GM18508 (cell line): Measurements from ENCODE around the gene ERFL.
"Not testable (repeated sequence)": the region's sequence is repeated elsewhere in the genome, so short reads cannot be mapped to it uniquely, and the experiment has no call there.

Experiments
- ATAC-seq: cut with Tn5 transposase; IDR thresholded peaks from one replicate; pipeline ENCODE4 v1.9.1; 2021; ENCODE audit warnings: moderate number of reproducible peaks; ENCODE audit not compliant: insufficient read depth, unreplicated experiment

The ERFL gene

DNA sequence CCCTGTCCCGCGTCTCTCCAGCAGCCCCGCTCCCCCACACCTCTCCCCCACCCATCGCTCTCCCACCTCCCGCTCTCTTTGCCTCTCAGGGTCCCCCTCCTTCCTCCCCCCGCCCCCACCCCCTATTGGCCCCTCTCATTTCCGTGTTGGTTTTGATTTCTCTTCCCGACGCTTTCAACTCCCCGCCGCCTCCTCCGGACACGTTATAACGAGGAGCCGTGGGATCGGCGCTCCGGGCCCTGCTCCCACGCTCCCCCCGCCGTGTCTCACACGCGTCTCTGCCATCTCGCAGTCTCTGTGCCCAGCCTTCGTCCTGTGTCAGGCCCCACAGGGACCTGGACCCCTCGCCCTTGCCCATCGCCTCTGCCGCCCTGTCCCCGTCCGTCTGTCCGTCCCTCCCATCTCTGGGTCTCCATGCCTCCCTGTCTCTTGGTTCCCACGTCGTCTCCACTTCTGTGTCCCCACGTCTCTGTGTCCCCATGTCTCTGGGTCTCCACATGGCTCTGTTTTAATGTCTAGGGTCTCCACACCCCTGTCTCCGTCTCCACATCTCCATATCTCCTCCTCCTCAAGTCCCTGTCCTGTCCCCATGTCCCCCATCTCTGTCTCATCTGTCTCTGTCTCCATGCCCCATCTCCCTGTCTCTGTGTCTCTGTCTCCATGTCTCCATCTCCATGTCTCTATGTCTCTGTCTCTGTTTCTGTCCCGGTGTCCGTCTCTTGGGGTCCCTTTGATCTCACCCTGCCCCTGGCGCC, 13.1 kb downstream of the ERFL start:
- no peak for ATAC-seq

DNA sequence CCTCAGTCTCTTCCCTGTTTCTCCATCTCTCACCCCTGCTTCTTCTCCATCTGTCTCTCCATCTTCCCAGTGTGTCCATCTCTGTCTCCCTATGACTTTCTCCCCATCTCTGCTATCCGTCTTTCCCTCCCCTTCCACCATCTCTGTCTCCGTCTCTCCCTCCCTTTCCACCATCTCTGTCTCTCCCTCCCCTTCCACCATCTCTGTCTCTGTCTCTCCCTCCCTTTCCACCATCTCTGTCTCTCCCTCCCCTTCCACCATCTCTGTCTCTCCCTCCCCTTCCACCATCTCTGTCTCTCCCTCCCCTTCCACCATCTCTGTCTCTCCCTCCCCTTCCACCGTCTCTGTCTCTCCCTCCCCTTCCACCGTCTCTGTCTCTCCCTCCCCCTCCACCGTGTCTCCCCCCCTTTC, 13.8 kb downstream of the ERFL start:
- ATAC-seq, result not testable (repeated sequence)

DNA sequence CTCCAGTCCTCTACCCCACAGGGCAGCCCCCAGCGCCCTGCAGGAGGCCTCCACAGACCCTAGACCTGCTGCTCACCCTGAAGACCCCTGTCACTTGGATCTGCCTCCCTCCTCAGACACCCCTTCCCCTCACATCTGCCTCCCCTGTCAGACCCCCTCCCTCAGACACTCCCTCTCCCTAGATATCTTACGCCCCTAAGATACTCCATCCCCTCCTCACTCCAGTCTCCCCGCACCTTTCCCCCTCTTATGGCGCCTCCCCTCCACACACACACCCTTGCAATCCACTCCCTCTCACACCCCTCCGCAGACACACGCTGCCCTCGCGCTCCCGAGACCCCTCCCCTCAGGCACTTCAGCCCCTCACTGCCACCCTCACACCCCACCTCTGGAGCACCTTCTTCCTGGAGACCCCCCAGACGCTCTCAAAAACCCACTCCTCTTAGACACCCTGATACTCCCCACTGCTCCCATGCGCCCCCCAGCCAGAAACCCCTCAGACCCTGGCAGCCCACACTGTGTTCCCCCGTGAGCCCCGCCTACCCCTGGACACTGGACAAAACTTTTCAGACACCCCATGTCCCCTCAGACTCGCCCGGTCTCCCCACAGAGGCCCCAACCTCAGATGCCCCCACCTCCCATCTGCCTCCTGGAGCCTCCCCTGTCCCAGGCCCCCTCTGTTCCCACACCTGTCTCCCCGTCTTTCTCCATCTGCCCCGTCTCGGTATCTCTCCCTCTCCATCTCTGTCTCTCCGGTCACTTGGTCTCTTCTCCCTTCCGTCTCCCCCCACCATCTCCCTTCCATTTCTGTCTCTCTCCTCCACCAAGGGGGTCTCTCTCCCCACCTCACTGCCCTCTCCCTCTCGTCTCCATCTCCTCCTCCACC, 14.5 kb downstream of the ERFL start:
- ATAC-seq, result no peak

DNA sequence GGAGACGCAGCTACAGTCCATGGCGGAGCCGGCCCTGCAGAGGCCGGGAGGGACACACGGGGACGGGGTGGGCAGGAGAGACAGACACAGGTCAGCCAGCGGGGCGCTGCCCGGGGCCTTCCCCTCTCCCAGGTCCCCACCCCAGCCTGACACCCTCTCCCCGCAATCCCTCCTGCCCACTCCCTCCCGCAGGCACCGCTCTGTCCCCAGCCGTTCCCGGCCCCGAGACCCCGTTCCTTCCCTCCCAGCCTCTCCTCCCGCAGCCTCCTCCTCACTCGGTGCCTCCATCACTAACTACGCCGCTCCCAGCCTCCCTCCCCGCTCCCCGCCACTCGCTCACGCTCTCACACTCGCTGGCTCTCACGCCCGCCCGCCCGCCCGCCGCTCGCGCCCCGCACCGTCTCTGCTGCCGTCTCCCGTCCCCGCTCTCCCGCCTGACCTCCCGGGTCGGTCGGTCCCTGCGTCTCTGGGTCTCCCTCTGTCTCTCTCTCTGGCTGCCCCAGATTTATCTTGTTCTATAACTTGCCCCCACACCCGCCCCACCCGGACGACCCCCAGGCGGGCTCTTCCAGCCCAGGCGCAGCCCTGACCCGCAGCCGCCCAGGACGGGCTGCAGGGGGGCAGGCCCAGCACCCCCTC, 15.2 kb downstream of the ERFL start:
- ATAC-seq, result no peak

DNA sequence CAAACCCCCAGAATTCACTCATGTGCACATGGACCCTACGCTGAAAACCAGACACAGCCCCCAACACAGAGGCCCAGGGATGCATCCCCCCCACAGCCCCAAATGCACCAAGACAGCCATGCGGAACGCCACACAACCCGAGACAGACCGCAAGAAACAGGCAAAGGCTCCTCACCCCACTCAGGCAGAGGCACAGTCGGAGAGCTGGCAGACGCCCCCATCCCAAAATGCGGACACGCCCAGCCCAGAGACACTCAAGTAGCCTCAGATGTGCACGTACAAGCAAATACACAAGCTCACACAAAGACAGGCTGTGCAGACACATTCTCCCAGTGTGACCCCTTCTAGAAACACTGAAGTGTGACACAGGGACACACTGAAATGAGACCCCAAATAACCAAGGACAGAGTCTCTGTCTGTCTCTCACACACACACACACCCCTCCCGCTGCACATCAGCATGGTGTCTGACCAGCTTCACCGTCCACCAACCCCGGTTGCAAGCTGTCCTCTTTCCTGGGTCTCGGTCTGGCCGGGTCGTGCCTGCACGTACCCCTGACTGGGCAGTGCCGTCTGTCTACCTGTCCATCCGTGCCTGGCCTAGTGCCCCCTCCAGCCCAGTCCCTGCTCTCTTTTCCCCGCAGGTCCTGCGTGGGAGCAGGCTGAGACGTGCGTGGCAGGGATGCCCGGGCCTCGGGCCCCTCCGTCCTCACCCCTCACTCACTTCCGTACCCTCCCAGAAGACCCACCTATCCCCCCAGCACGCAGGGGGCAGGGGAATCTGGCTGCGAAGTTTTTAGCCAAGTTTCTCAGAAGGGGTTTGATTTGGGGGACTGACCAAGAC, 16.1 kb downstream of the ERFL start:
- ATAC-seq, result no peak

DNA sequence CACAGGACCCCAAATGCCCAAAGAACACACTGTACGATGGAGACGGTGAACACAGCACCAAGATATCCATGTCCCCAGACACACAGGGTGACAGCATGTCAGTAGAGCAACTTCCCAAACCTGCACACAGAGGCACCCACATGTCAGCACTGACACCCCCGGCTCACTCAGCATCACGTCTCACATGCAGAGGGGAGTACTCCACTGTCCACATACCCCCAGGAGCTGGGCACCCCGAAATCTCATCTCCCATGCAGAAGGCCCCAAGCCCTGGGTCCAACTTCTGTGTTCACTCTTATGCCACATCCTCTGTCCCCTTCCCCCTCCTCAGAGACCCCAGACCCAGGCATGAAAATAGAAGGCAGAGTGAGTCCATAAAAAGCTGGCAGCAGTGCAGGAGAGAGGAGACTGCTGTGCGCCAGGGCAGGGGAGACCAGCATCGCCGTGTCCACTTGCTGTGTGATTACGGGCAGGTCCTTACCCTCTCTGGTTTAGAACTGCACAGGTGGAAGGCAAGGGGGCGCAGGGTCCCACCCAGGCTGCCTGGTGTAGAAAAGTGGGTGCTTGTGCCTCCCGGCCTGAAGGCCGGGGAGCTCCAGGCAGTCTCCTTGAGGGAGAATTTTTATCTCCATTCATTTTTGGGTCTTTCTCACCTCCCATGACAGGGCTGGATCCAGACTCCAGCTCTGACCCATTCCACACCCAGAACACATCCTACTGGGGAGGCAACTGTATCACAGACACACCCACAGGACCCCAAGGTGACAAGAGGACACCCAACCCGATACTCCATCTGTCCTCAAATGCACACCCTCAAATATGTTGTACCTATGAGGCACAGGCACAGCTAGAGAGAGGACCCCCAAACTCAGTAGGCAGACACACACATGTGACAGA, 17.0 kb downstream of the ERFL start:
- no peak for ATAC-seq

DNA sequence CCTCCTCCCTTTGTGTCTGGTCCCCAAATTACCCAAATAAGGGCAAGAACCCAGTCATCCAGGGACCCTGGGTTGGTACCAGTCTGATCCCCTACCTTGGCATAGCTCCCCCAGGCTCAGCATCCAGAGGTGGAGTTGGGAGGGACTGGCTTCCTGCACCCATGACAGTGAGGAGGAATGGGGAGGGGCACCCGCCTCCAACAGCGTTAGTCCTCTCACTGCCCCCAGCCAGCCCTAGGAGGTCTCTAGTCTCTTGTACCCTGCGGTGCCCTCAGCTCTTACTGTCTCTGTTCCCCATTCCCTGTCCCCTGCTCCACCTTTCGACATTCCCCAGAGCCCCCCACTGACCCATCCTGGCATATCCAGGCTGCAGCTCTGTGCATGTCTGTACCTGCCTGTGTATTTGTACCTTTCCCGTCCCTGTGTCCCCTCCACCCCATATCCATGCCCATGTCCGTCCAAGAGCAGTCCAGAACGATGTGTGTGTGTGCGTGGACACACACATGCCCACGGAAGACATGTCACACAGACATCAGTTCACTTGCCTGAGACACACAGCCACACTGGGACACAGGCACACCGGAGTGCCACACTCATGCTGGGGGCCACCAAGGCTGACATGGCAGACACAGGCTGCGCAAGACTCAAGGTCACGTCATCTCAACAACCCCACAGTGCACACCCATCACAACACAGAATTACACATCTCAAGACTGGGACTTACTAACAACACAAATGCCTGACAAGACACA, 17.8 kb downstream of the ERFL start:
- ATAC-seq, result no peak

DNA sequence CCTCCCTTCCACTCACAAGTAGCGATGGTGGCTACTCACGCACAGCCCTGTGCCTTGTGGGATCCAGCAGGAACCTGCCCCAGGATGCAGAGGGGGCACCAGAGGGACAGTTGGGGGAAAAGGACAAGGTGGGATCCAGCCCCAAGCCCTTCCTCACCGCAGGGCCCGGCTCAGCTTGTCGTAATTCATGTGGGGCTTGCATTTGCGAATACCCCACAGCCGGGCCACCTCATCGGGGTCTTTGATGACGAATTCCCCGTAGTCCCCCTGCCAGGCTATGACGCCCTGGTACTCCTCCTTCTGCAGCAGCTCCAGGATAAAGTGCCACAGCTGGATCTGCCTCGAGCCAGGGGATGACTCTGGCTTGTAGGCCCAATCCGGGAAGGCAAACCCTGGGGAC, 18.5 kb downstream of the ERFL start:
- no peak for ATAC-seq

DNA sequence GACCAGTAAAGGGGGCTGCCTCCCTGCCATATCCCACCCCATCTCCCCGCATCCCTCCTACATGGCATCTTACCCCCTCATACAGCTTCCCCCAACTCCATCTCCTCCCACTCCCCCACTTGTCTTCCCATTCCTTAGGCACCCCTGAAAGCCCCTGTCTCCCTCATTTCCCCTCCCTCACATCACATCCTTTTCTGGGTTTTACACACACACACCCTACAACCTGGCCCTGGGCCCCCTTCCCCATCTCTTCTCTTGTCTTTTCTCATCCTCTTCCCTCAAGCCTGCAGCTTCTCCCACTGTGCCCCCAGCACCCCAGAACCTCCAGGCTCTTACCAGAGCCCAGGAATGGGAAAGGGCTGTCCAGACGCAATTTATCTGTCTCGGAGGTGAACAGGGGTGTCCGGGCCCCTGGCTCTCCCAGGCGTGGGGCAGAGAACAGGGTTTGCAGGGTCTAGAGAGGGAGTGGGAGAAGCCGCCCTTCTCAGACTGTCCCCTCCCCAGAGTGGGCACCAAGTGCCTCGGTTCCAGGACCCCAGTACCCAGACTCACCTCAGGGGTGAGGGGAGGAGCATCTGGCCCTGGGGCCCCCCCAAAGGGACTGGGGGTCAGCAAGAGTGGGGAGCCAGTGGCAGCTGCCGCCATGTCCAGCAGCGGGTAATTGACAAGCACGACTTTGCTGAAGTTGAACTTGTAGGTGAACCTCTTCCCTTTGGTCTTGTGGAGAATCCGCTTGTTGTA, 19.4 kb downstream of the ERFL start:
- ATAC-seq, result no peak

DNA sequence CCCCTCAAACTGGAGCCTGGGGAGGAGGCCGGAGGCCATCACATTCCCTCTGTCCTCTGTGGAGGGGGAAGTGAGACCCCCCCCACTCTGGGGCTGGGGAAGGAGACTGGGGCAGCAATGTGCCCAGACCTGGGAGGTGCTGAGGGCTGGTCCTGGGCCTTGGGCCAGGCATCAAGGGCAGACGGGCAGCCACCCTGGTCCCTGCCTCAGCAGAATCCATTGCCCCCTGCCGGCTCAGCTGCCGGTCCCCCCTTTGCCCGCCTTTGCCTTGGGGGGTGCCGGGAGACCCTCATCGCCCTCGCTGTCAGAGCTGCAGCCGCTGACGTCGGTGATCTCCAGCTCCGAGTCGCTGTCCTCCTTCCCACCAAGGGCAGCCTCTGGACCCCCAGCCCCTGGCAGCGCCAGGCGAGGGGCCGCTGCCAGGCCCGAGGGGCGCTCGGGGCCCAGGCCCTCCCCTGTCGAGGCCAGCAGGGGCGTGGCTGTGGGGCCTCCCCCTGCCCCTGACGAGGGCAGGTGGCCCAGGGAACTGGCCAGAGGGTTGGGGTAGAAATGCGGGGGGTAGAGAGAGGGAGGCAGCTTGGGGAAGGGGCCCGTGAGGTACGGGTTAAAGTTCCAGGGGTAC, 20.1 kb downstream of the ERFL start:
- ATAC-seq, result no peak

DNA sequence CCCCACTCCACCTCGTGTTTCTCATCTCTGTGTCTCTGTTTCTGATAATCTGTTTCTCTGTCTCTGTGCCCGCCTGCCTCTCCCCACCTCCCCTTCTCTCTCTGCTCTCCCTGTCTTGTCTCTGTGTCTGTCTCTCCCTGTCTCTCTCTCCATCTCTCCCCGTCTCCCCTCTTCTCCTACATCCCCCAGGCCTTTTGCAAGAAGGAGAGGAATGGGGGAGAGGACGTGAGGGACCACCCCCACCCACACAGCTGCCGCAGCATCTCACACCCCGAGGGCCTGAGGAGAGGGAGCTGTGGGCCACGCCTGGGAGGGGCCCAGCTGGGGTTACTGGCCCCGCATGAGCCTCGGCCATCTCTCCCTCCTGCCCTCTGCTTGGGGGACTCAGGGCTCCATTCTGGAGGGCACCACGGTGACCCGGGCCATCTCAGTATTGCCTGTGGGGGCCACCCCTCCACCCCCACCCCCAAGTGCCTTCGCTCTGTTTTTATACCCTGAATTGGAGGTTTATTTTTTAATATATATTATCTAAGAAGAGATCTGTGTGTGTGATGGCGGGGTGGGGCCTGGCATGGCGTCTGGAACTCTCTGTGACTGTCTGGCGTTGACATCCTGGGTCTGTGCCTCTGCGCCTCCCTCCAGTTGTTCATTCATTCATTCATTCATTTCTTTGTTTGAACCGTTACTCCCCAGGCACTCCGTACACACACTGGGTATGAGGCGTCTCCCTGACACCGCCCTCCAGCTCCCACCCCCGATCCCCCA, 21.2 kb downstream of the ERFL start:
- no peak for ATAC-seq

DNA sequence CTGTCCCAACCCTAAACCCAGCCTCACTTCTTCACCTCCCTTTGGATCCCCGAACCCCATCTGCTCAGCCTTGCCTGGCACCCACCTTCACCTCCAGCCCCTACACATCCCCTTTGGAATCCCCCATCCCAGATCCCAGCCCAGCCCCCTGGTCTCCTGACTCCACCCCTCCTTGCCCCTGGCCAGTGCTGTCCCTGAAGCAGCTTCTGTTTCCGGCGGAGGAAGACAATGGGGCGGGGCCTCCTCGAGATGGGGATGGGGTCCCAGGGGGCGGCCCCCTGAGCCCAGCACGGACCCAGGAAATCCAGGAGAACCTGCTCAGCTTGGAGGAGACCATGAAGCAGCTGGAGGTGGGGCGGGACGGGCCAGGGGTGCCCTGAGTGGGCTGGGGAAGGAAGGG, 22.0 kb downstream of the ERFL start:
- no peak for ATAC-seq

DNA sequence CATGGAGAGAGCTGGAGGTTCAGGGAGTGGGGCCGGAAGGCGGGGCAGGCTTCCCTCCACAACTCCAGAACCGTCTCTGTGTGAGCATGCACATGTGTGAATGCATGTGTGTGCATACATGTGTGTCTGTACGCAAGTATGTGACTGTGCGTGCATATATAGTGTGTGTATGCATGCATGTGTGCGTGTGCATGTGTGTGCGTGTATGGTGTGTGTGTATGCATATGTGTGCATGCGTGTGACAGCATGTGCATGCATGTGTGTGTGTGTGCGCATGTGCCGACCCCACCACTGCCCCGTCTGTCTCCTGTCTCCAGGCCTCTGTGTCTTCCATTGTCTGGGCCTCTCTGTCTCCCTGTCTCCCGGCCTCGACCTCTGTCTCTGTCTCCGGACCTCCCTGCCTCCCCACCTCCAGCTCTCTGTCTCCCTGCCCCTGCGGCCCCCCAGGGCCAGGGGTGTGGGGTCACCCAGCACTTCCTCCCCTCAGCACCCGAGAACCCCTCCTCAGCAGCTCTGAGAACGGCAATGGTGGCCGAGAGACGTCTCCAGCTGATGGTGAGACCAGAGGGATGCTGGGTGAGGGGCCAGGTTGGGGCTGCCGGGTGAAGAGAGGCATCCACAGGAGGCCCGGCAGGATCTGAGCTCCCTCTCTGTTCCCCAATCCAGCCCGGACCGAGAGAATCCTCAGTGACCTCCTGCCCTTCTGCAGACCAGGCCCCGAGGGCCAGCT, 22.8 kb downstream of the ERFL start:
- ATAC-seq, result no peak

DNA sequence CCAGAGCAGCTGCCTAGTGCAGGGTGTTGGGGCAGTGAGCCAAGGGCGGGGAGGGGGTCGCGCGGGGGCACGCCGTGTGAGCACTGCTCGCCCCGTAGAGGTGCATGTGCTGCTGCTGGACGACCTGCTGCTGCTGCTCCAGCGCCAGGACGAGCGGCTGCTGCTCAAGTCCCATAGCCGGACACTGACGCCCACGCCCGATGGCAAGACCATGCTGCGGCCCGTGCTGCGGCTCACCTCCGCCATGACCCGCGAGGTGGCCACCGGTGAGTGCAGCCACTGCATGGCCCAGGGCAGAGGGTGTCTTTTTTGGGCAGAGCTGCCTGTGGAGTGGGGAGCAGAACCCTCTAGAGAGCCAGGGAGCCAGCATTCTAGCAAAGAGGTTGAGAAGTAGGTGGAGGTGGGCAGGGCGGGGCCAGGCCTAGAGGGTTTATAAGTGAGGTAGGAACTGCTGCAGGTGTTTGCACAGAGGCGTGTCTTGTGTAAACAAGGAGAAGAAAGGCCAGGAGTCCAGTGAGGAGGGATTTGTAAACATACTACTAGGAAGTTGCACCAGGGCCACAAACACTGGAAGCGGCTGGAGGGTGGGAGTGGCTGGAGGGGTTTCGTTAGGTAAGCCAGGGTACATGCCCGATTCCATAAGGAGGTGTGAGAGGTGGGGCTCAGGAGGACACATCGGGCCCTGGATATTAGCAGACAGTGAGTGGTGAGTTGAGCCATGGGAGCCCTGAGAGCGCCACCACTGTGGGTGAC, 24.0 kb downstream of the ERFL start:
- no peak for ATAC-seq

DNA sequence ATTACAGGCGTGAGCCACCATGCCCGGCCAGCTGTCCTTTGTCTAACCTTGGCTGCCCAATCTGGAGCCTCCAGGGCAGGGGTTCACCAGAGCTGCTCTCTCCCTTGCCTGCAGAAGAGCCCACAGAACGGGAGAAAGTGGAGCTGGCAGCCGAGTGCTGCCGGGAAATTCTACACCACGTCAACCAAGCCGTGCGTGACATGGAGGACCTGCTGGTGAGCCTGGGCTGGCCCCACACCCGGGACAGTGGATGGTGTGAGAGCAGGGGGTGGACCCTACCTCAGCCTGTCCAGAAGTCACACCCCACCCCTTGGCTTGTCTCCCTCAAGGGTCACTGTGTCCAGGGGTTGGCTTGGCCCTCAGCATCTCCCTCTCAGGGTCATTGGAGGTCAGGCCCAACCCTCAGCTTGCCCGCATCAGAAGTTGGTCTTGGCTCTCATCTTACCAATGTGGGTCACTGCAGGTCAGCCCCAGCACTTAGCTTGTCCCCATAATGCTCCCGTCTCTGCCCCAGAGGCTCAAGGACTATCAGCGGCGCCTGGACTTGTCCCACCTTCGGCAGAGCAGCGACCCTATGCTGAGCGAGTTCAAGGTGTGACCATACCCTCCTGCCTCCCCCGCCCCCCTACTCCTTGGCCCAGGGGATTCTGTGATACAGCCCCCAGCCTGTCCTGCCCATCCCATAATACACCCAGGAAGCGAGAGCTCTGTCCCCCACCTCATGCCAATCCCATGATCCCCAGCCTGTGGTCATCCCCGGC, 24.9 kb downstream of the ERFL start:
- ATAC-seq, result no peak
